GM18526 (cell line): Measurements from ENCODE around the gene TP73.

ENCODE experiments used
- POLR2A ChIP-seq: IDR thresholded peaks from 3 replicates; pipeline ENCODE4 v1.6.1; 2011; ENCODE audit not compliant: insufficient read length; ENCODE audit errors: extremely low read depth

The TP73 gene

GRCh38 chr1:3695326-3696217 is 43.3 kb downstream of the TP73 start:
- TF ChIP-seq POLR2A = no peak

DNA sequence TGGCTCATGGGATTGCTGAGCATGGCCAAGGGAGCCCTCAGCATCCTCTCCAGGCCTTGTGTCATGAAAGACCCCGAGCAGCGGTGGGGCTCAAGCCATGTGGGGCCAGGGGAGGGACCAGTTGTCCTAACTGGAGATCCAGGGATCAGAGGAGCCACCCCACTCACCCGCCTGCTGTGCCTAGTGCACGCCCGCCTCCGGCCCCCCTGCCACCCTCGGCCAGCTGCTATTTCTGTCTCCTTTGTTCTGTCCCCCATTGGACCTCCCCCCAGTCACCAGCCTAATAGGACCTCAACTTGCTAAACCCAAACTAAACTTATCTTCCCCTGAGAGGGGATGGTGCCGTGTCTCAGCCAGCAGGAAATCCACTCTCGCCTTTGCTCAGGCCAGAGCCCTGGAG is 44.4 kb downstream of the TP73 start:
- no peak for TF ChIP-seq POLR2A

GRCh38 chr1:3697104-3697503 is 44.8 kb downstream of the TP73 start:
- no peak for TF ChIP-seq POLR2A

- no peak for TF ChIP-seq POLR2A
Measured at GRCh38 chr1:3697810-3698209, 45.5 kb downstream of the TP73 start.

- TF ChIP-seq POLR2A = no peak
Measured at GRCh38 chr1:3698660-3699408, 46.5 kb downstream of the TP73 start.

- TF ChIP-seq POLR2A = no peak
Measured at GRCh38 chr1:3699596-3699995, 47.3 kb downstream of the TP73 start.

DNA sequence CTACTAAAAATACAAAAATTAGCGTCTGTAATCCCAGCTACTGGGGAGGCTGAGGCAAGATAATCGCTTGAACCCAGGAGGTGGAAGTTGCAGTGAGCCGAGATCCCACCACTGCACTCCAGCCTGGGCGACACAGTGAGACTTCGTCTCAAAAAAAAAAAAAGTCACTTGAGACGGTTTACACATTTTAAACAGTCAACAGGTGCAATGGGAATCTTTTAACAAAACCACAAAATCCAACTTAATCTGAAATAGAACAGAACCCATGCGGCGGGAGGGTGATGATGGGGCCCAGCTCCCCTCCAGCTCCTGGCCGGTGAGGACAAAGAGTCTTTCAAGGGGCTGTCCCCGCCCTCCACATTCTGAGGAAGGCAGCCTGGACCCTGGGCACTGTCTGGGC is 48.3 kb downstream of the TP73 start:
- no peak for TF ChIP-seq POLR2A

DNA sequence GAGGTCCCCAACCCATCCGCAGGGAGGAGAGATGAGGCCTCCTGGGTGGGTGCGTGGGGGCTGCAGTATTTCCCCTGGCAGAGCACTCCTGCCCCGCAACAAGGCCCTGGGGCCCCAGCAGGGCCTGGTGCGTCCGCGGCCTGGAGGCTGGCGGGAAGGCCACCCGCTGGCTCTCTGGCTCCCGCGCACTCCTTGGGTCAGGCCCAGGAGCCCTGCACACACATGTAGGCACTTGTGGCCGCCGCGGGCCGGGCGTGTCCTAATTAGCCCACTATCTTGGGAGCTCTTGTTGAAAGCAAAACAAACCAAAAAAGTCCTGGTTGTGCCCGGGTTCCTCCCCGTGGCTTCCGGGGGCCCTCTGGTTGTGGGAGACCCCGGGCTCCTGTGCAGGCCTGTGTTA is 50.2 kb downstream of the TP73 start:
- TF ChIP-seq POLR2A = no peak

- no peak for TF ChIP-seq POLR2A
Measured at GRCh38 chr1:3702990-3703728, 50.8 kb downstream of the TP73 start.

DNA sequence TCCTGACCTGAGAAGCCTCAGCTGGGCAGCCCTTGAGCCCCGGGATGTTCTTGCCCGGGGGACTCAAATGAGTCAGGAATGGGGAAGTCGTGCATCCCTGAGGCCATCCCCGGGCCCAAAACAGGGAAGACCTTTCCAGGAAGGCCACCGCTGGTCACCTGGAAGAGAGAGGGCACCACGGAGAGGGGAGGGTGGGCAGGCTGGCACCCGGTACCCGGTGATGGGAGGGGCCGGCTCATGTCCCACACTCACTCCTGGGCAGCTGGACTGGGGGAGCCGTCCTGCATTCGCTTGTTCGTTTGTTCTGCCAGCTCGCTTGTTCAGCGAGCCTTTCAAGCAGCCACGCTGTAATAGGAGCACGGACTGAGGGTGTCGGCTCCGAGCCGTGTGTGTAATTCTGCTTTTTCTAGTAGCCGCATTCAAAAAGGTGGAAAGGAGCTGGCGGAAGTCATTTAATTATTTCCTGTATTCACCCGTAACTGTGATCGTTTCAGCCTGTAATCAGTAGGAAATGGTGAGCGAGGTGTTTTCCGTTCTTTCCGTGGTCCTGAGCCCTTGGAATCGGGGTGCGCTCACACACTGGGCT is 51.6 kb downstream of the TP73 start:
- no peak for TF ChIP-seq POLR2A

GRCh38 chr1:3705341-3705950 is 53.1 kb downstream of the TP73 start:
- no peak for TF ChIP-seq POLR2A

- TF ChIP-seq POLR2A = no peak
Measured at GRCh38 chr1:3706651-3707297, 54.5 kb downstream of the TP73 start.

DNA sequence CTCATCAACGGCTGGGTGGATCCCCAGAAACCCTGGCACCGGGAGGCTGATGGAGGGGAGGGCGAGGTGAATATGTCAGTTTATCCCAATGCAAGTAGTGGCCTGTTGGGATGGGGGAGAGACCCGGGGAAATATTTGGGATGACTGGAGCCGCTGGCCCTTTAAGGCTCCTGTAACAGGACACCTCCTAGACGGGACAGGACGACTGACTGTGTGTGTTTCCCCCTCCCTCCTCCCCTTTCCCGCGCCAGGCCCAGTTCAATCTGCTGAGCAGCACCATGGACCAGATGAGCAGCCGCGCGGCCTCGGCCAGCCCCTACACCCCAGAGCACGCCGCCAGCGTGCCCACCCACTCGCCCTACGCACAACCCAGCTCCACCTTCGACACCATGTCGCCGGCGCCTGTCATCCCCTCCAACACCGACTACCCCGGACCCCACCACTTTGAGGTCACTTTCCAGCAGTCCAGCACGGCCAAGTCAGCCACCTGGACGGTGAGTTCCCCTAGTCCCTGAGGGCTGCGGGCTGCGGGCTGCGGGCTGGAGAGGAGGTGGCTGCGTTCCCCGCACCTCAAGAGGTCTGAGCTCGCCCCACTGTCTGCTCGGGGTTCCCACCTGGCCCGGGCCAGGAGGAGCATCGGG is 55.1 kb downstream of the TP73 start:
- TF ChIP-seq POLR2A = no peak

DNA sequence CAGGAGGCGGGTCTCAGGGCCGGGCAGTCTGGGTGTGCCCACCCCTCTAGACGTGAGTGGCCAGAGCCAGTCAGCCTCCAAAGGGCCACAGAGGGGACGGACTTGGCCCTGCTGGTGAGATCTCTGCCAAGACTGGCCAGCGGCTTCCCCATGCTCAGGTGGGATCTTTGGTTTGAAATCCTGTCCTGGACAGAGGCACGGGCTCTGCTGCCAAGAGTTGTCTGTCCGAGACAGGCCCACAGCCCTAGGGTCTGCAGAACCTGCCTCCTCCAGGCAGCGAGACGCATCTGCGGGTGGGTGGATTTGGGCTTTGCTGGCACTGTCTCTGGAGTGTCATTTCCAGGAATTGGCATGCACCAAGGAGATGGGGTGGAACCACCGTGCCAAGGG is 55.6 kb downstream of the TP73 start:
- TF ChIP-seq POLR2A = no peak
